Keratinocyte (primary cell): ENCODE results near the gene ZNF217. TPM values are rescaled to one million over a fixed set of nuclear protein-coding genes. Genes with fewer than 3 reads are reported as not detected.

Experiments used
- DNase-seq: peaks from one replicate; pipeline ENCODE4 v3.0.0-alpha.2; 2011; ENCODE audit warnings: low read depth, missing footprints, low spot score
- FAIRE-seq: peaks from 2 replicates; lab custom pipeline; 2011; peaks lifted over from hg19 to GRCh38; lab: Jason Lieb, UNC
- H2AFZ ChIP-seq: 2 replicates; pipeline ENCODE4 v1.6.0; 2012; ENCODE audit warnings: low read length, control low read depth, inconsistent platforms; ENCODE audit not compliant: control insufficient read depth
- H3K27ac ChIP-seq: 2 replicates; pipeline ENCODE4 v1.5.1; 2011; ENCODE audit warnings: low read length; ENCODE audit not compliant: control insufficient read depth, insufficient read depth
- H3K27me3 ChIP-seq: 3 replicates; pipeline ENCODE4 v1.6.0; 2011; ENCODE audit warnings: low read length; ENCODE audit not compliant: control insufficient read depth, insufficient read depth; ENCODE audit errors: extremely low read depth
- H3K36me3 ChIP-seq, 2 experiments: 2 replicates in 1 of 2; 3 replicates in 1 of 2; pipeline ENCODE4 v1.5.1; 2011; ENCODE audit warnings: low read length in 2 of 2, mild to moderate bottlenecking in 1 of 2; ENCODE audit not compliant: control insufficient read depth in 2 of 2, insufficient read depth in 2 of 2; ENCODE audit errors: extremely low read depth in 1 of 2
- H3K4me1 ChIP-seq: 3 replicates; pipeline ENCODE4 v1.5.1; 2011; ENCODE audit warnings: low read length; ENCODE audit not compliant: control insufficient read depth, insufficient read depth; ENCODE audit errors: extremely low read depth
- H3K4me2 ChIP-seq: 3 replicates; pipeline ENCODE4 v1.6.0; 2011; ENCODE audit warnings: low read depth, low read length; ENCODE audit not compliant: control insufficient read depth, insufficient read depth; ENCODE audit errors: extremely low read depth
- H3K4me3 ChIP-seq, 3 experiments: fragments of 200-600 bp in 1 of 3; sonication (generic) in 1 of 3; 2 replicates in 2 of 3; 3 replicates in 1 of 3; pipeline ENCODE4 v1.5.1; 2011 to 2016; ENCODE audit warnings: low read length in 3 of 3, mild to moderate bottlenecking in 3 of 3, control low read depth in 2 of 3, inconsistent platforms in 1 of 3, low read depth in 1 of 3, mixed read lengths in 1 of 3, mixed run types in 1 of 3, moderate library complexity in 1 of 3; ENCODE audit not compliant: control insufficient read depth in 2 of 3, insufficient read depth in 2 of 3; ENCODE audit errors: extremely low read depth in 1 of 3
- H3K79me2 ChIP-seq: 2 replicates; pipeline ENCODE4 v1.6.0; 2012; ENCODE audit warnings: low read length; ENCODE audit not compliant: control insufficient read depth, insufficient read depth
- H3K9ac ChIP-seq: 3 replicates; pipeline ENCODE4 v1.6.0; 2011; ENCODE audit warnings: low read length; ENCODE audit not compliant: control insufficient read depth, insufficient read depth; ENCODE audit errors: extremely low read depth
- H3K9me1 ChIP-seq: 3 replicates; pipeline ENCODE4 v1.6.0; 2011; ENCODE audit warnings: low read length; ENCODE audit not compliant: control insufficient read depth, insufficient read depth; ENCODE audit errors: extremely low read depth
- H3K9me3 ChIP-seq: 2 replicates; pipeline ENCODE4 v1.5.1; 2012; ENCODE audit warnings: low read depth, low read length; ENCODE audit not compliant: control insufficient read depth
- H4K20me1 ChIP-seq: 3 replicates; pipeline ENCODE4 v1.6.0; 2011; ENCODE audit warnings: low read length; ENCODE audit not compliant: control insufficient read depth, insufficient read depth; ENCODE audit errors: extremely low read depth
- CTCF ChIP-seq, 3 experiments: IDR thresholded peaks in 1 of 3; conservative IDR thresholded peaks in 1 of 3; optimal IDR thresholded peaks in 1 of 3; 2 replicates in 2 of 3; 3 replicates in 1 of 3; pipeline versions ENCODE3 to v1.5.1; 2011; ENCODE audit warnings: low read length in 3 of 3, mild to moderate bottlenecking in 3 of 3, moderate library complexity in 2 of 3, control low read depth in 1 of 3, inconsistent platforms in 1 of 3; ENCODE audit not compliant: insufficient read depth in 2 of 3; ENCODE audit errors: extremely low read depth in 1 of 3
- EZH2 ChIP-seq: IDR thresholded peaks from one replicate; pipeline ENCODE4 v1.6.1; 2012; ENCODE audit warnings: inconsistent platforms, mild to moderate bottlenecking, low read length, moderate library complexity
- dilution Hi-C: fragments of 300-500 bp; cut with MboI; formaldehyde crosslinking; loops from one replicate; pipeline ENCODE4 v1.7.0; 2020; ENCODE audit warnings: low sequenced_read_pairs; ENCODE audit not compliant: extremely low pct_ligation_motif_present
- polyA plus RNA-seq, 5 experiments: library from polyadenylated mRNA; depleted of rRNA in 3 of 5; stranded (reverse) in 3 of 5; stranded (forward) in 1 of 5; unstranded in 1 of 5; fragments of >200 nt; gene quantifications; 1 replicate in 1 of 5; 2 replicates in 3 of 5; 3 replicates in 1 of 5; pipeline versions ENCODE4 v1.2.1 to v1.2.3, GENCODE V29; 2011 to 2012; ENCODE audit warnings: missing spikeins in 2 of 5, low read depth in 1 of 5, low replicate concordance in 1 of 5

The ZNF217 gene
- polyA plus RNA-seq, 1 donor (not counting 4 experiments of a cell fraction or from before 2014, with no cell fraction given): 17.3 TPM

- TF ChIP-seq CTCF (optimal IDR thresholded peaks at IDR 0.05 in 1 of 3, IDR thresholded peaks at IDR 0.05 in 1 of 3, conservative IDR thresholded peaks at IDR 0.05 in 1 of 3; ENCODE audit: extremely low read depth in 1 of 3, insufficient read depth in 2 of 3, low read length in 3 of 3): no peak
- no peak for TF ChIP-seq EZH2
- Histone ChIP-seq H3K79me2 (peaks cover 28% of the 10 kb centered on the region), H3K9me1 (no peaks in the 10 kb centered on the region), H3K36me3 (no peaks in the 10 kb centered on the region), H3K9me3 (no peaks in the 10 kb centered on the region), H3K4me1 (peaks cover 22% of the 10 kb centered on the region), H3K9ac (no peak overlapping the region), H3K4me2 (peak overlapping the region; percentile 95), H3K27me3 (no peaks in the 10 kb centered on the region), H4K20me1 (no peaks in the 10 kb centered on the region), H3K4me3 (no peak overlapping the region), H3K27ac (no peak overlapping the region), H2AFZ (peak overlapping the region; percentile 73)
- dilution Hi-C loops: no loop called here
- DNase-seq: no peak
- FAIRE-seq: no peak
These were observed 5.7 kb upstream of the ZNF217 start for GRCh38 chr20:53599378-53599777.

- no peak overlapping the region for H3K27ac ChIP-seq
- peaks cover 22% of the 10 kb centered on the region for H3K4me1 ChIP-seq
- no peaks in the 10 kb centered on the region for H3K36me3 ChIP-seq
- TF ChIP-seq EZH2: no peak
- no peak for TF ChIP-seq CTCF (optimal IDR thresholded peaks at IDR 0.05 in 1 of 3, IDR thresholded peaks at IDR 0.05 in 1 of 3, conservative IDR thresholded peaks at IDR 0.05 in 1 of 3; ENCODE audit: extremely low read depth in 1 of 3, insufficient read depth in 2 of 3, low read length in 3 of 3)
- FAIRE-seq (no peak), DNase-seq (no peak)
- H3K79me2 ChIP-seq: peaks cover 28% of the 10 kb centered on the region
- dilution Hi-C loops: no loop called here
- H3K9me1 ChIP-seq: no peaks in the 10 kb centered on the region
- no peak overlapping the region for H3K9ac ChIP-seq
- no peaks in the 10 kb centered on the region for H4K20me1 ChIP-seq
- peak overlapping the region; percentile 95 for H3K4me2 ChIP-seq
- H2AFZ ChIP-seq: peak overlapping the region; percentile 73
- H3K9me3 ChIP-seq: no peaks in the 10 kb centered on the region
- no peaks in the 10 kb centered on the region for H3K27me3 ChIP-seq
- no peak overlapping the region for H3K4me3 ChIP-seq
These were observed 5.4 kb upstream of the ZNF217 start for GRCh38 chr20:53599044-53599362.
